Transverse colon (tissue), 4 donors: ENCODE measurements around the gene LECT2.

Source experiments
- EP300 ChIP-seq: sonication (generic); formaldehyde crosslinking; IDR thresholded peaks from one replicate; pipeline ENCODE4 v1.6.1; 2017; ENCODE audit warnings: antibody characterized with exemption, low read depth
- POLR2AphosphoS5 ChIP-seq, 3 donors: sonication (generic); formaldehyde crosslinking; IDR thresholded peaks; one replicate each; pipeline ENCODE4 v1.6.1; 2016; ENCODE audit warnings: antibody characterized with exemption in 3 of 3
- TF ChIP-seq, protein P1 (sequence below), 5 experiments: fragments of 200-600 bp in 3 of 5; fragments of 450-650 bp in 2 of 5; sonication (generic) in 3 of 5; IDR thresholded peaks; 1 replicate in 2 of 5; 2 replicates in 3 of 5; pipeline ENCODE4 v1.5.1; 2016 to 2017; ENCODE audit warnings: antibody characterized with exemption in 5 of 5, inconsistent platforms in 3 of 5, mild to moderate bottlenecking in 2 of 5, moderate library complexity in 1 of 5

DNA sequence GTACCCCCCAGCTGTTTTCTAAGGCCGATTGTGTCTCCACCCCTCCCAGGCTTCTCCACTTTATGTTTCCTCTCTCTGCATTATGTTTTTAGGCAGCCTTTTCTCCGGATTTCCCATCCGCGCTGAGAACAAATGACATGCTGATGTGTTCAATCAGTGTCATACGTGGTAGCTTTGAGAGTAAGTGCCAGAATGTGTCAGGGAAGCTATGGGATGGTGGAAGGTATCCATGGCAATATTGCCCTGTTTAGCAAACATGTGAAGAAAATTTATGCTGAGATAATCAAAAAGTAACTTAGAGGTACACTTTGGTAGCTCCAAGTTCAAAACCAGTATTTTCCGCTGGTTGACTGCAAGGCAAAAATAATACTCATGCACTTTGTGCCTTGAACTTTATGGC is 36.6 kb upstream of the LECT2 start:
- TF ChIP-seq POLR2AphosphoS5 (IDR thresholded peaks at IDR 0.05) (no peak), EP300 (no peak)
- TF ChIP-seq, protein P1, sequence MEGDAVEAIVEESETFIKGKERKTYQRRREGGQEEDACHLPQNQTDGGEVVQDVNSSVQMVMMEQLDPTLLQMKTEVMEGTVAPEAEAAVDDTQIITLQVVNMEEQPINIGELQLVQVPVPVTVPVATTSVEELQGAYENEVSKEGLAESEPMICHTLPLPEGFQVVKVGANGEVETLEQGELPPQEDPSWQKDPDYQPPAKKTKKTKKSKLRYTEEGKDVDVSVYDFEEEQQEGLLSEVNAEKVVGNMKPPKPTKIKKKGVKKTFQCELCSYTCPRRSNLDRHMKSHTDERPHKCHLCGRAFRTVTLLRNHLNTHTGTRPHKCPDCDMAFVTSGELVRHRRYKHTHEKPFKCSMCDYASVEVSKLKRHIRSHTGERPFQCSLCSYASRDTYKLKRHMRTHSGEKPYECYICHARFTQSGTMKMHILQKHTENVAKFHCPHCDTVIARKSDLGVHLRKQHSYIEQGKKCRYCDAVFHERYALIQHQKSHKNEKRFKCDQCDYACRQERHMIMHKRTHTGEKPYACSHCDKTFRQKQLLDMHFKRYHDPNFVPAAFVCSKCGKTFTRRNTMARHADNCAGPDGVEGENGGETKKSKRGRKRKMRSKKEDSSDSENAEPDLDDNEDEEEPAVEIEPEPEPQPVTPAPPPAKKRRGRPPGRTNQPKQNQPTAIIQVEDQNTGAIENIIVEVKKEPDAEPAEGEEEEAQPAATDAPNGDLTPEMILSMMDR (IDR thresholded peaks at IDR 0.05) = no peak
